CD4-positive, CD25-positive, alpha-beta regulatory T cell (primary cell): ENCODE measurements around the gene KATNA1. TPM values are rescaled to one million over a fixed set of nuclear protein-coding genes. Genes with fewer than 3 reads are reported as not detected.
A peak's percentile ranks its signal among the peaks of the same experiment; 100 is the strongest.

Experiments
- ATAC-seq, 2 donors: fragments of 150-1000 bp; cut with Tn5 transposase; one replicate each; pipeline ENCODE4 v1.10.0; 2021; ENCODE audit warnings: low read depth in 2 of 2, moderate number of reproducible peaks in 2 of 2, moderate library complexity in 1 of 2
- DNase-seq, 3 donors: peaks; one replicate each; pipeline versions ENCODE4 v3.0.0 to v3.0.0-alpha.2; 2012 to 2022; ENCODE audit warnings: mixed read lengths in 1 of 3
- H3K27ac ChIP-seq: one replicate; pipeline ENCODE4 v1.7.0; 2013; ENCODE audit warnings: mild to moderate bottlenecking, low read length; ENCODE audit not compliant: insufficient read depth, poor library complexity, severe bottlenecking
- H3K27me3 ChIP-seq: one replicate; pipeline ENCODE4 v1.7.0; 2013; ENCODE audit warnings: low read length; ENCODE audit not compliant: control insufficient read depth, insufficient read depth
- H3K36me3 ChIP-seq: one replicate; pipeline ENCODE4 v1.7.0; 2013; ENCODE audit warnings: mild to moderate bottlenecking, low read length, moderate library complexity; ENCODE audit not compliant: control insufficient read depth, insufficient read depth
- H3K4me1 ChIP-seq: 2 replicates; pipeline ENCODE4 v1.7.0; 2013; ENCODE audit warnings: mild to moderate bottlenecking, low read length; ENCODE audit not compliant: insufficient read depth, control insufficient read depth, poor library complexity, severe bottlenecking
- H3K4me3 ChIP-seq: one replicate; pipeline ENCODE4 v1.7.0; 2013; ENCODE audit warnings: low read depth, mild to moderate bottlenecking, low read length, moderate library complexity
- H3K9me3 ChIP-seq, 2 experiments: 1 replicate in 1 of 2; 2 replicates in 1 of 2; pipeline ENCODE4 v1.7.0; 2013; ENCODE audit warnings: low read length in 2 of 2, mild to moderate bottlenecking in 1 of 2, moderate library complexity in 1 of 2; ENCODE audit not compliant: control insufficient read depth in 2 of 2
- H3K27ac Mint-ChIP-seq, 3 donors: one replicate each; pipeline ENCODE4 v1.8.0; 2020 to 2022; ENCODE audit warnings: mild to moderate bottlenecking in 3 of 3, mixed read lengths in 3 of 3, moderate library complexity in 2 of 3
- H3K27me3 Mint-ChIP-seq: one replicate; pipeline ENCODE4 v1.8.0; 2022; ENCODE audit warnings: mild to moderate bottlenecking, mixed read lengths
- H3K36me3 Mint-ChIP-seq: one replicate; pipeline ENCODE4 v1.8.0; 2020; ENCODE audit warnings: mixed read lengths
- H3K4me1 Mint-ChIP-seq, 4 donors: one replicate each; pipeline ENCODE4 v1.8.0; 2020 to 2022; ENCODE audit warnings: mixed read lengths in 4 of 4, mild to moderate bottlenecking in 1 of 4
- H3K4me3 Mint-ChIP-seq, 4 donors: one replicate each; pipeline ENCODE4 v1.8.0; 2020 to 2022; ENCODE audit warnings: mild to moderate bottlenecking in 4 of 4, mixed read lengths in 4 of 4, moderate library complexity in 3 of 4
- H3K9me3 Mint-ChIP-seq, 7 donors: one replicate each; pipeline ENCODE4 v1.8.0; 2020 to 2022; ENCODE audit warnings: mixed read lengths in 7 of 7, mild to moderate bottlenecking in 3 of 7, moderate library complexity in 2 of 7
- polyA plus RNA-seq, 4 donors: library from polyadenylated mRNA; unstranded; fragments of 300-500 nt; fragmentation: Illumina TruSeq; gene quantifications; one replicate each; pipeline ENCODE4 v1.2.3, GENCODE V29; 2021
- total RNA-seq: library from RNA; stranded (reverse); gene quantifications from one replicate; pipeline ENCODE4 v1.2.3, GENCODE V29; 2022

KATNA1 gene
- total and polyA plus RNA-seq, 5 donors from 2014 or later, result 22.9 to 35.5 (median 29.3) TPM

DNA sequence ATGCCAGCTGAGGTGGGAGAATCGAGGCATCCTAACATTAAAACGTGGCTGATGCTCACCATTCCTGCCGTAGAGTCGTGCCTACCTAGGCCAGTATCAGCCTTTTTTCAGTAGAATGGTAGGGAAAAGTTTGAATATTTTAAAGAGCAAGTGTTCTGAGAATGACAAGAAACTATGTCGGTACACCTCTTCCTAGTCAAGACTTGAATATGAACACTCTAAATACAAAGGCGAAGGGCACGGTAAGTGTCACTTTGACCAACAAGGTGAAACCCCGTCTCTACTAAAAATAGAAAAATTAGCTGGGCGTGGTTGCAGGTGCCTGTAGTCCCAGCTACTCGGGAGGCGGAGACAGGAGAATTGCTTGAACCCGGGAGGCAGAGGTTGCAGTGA lies 81.3 kb downstream of the KATNA1 start:
- H3K4me1 Mint-ChIP-seq, result peaks cover 5 to 33% (median 20%) of the 10 kb centered on the region in 4 donors
- peak overlapping the region; percentile 91 for H3K27ac ChIP-seq
- peaks cover 19% of the 10 kb centered on the region for H3K4me1 ChIP-seq
- H3K4me3 ChIP-seq, result peak overlapping the region; percentile 82
- H3K36me3 Mint-ChIP-seq, result no peaks in the 10 kb centered on the region
- H3K36me3 ChIP-seq, result no peaks in the 10 kb centered on the region
- peaks cover 4% of the 10 kb centered on the region for H3K27me3 Mint-ChIP-seq
- peak overlapping the region; percentile 93 to 99 (median 97) for H3K4me3 Mint-ChIP-seq
- H3K27ac Mint-ChIP-seq, result peak overlapping the region; percentile 56 to 95 (median 88)
- DNase-seq (no peak), ATAC-seq (no peak)
- H3K9me3 Mint-ChIP-seq, result no peaks in the 10 kb centered on the region
- no peaks in the 10 kb centered on the region for H3K27me3 ChIP-seq
- no peaks in the 10 kb centered on the region for H3K9me3 ChIP-seq

GRCh38 chr6:149566410-149567193 lies 81.9 kb downstream of the KATNA1 start:
- peaks cover 19% of the 10 kb centered on the region for H3K4me1 ChIP-seq
- peak overlapping the region; percentile 56 to 95 (median 88) for H3K27ac Mint-ChIP-seq
- H3K36me3 ChIP-seq, result no peaks in the 10 kb centered on the region
- H3K4me3 Mint-ChIP-seq, result peak overlapping the region; percentile 93 to 99 (median 97)
- peaks cover 5 to 33% (median 20%) of the 10 kb centered on the region in 4 donors for H3K4me1 Mint-ChIP-seq
- no peaks in the 10 kb centered on the region for H3K9me3 Mint-ChIP-seq
- H3K27me3 Mint-ChIP-seq, result peaks cover 4% of the 10 kb centered on the region
- peak overlapping the region; percentile 91 for H3K27ac ChIP-seq
- no peaks in the 10 kb centered on the region for H3K27me3 ChIP-seq
- peak; percentile 38 to 66 (median 54) for DNase-seq
- peak overlapping the region; percentile 82 for H3K4me3 ChIP-seq
- H3K9me3 ChIP-seq, result no peaks in the 10 kb centered on the region
- ATAC-seq, result peak; percentile 4 to 7
- H3K36me3 Mint-ChIP-seq, result no peaks in the 10 kb centered on the region

- H3K27me3 Mint-ChIP-seq, result peaks cover 6% of the 10 kb centered on the region
- H3K27ac ChIP-seq, result peak within 1 kb of the TSS; percentile 91
- no peaks in the 10 kb centered on the region for H3K9me3 ChIP-seq
- ATAC-seq (peak; percentile 82 to 85), DNase-seq (peak; percentile 92 to 96 (median 95))
- no peaks in the 10 kb centered on the region for H3K9me3 Mint-ChIP-seq
- peak within 1 kb of the TSS; percentile 97 to 99 (median 98) for H3K4me3 Mint-ChIP-seq
- no peaks in the 10 kb centered on the region for H3K27me3 ChIP-seq
- H3K36me3 ChIP-seq, result no peaks in the 10 kb centered on the region
- H3K4me1 Mint-ChIP-seq, result peaks cover 0 to 31% (median 19%) of the 10 kb centered on the region in 4 donors
- H3K4me3 ChIP-seq, result peak within 1 kb of the TSS; percentile 94
- H3K27ac Mint-ChIP-seq, result peak within 1 kb of the TSS; percentile 83 to 98 (median 97)
- peaks cover 19% of the 10 kb centered on the region for H3K4me1 ChIP-seq
- H3K36me3 Mint-ChIP-seq, result no peaks in the 10 kb centered on the region
Measured at GRCh38 chr6:149565527-149566409, 82.7 kb downstream of the KATNA1 start, which contains the start of gene GINM1. Gene GINM1 (plus strand): TSS chr6:149566375. CDS start chr6:149566415, 40 bp downstream.

- Mint-ChIP-seq H3K27me3 (peaks cover 21% of the 10 kb centered on the region), H3K36me3 (no peaks in the 10 kb centered on the region), H3K27ac (no peak overlapping the region), H3K4me3 (peak overlapping the region in 3 of 4 donors; percentile 41 to 62 (median 54)), H3K9me3 (no peaks in the 10 kb centered on the region), H3K4me1 (peaks cover 0 to 23% (median 14%) of the 10 kb centered on the region in 4 donors)
- ATAC-seq (no peak), DNase-seq (no peak)
- H3K27me3 ChIP-seq, result no peaks in the 10 kb centered on the region
- H3K4me3 ChIP-seq, result no peak overlapping the region
- H3K4me1 ChIP-seq, result peaks cover 19% of the 10 kb centered on the region
- H3K36me3 ChIP-seq, result no peaks in the 10 kb centered on the region
- H3K9me3 ChIP-seq, result no peaks in the 10 kb centered on the region
- no peak overlapping the region for H3K27ac ChIP-seq
Measured at GRCh38 chr6:149563928-149564325, 84.6 kb downstream of the KATNA1 start.

- Mint-ChIP-seq H3K4me1 (peaks cover 0 to 23% (median 14%) of the 10 kb centered on the region in 4 donors), H3K27ac (no peak overlapping the region), H3K36me3 (no peaks in the 10 kb centered on the region), H3K9me3 (no peaks in the 10 kb centered on the region), H3K27me3 (peaks cover 26% of the 10 kb centered on the region), H3K4me3 (peak overlapping the region in 1 of 4 donors; percentile 62)
- Histone ChIP-seq H3K36me3 (no peaks in the 10 kb centered on the region), H3K9me3 (no peaks in the 10 kb centered on the region), H3K4me1 (peaks cover 19% of the 10 kb centered on the region), H3K27ac (no peak overlapping the region), H3K27me3 (peaks cover under 1% of the 10 kb centered on the region), H3K4me3 (no peak overlapping the region)
- ATAC-seq, result no peak
- no peak for DNase-seq
Measured at GRCh38 chr6:149563203-149563927, 85.1 kb downstream of the KATNA1 start.

DNA sequence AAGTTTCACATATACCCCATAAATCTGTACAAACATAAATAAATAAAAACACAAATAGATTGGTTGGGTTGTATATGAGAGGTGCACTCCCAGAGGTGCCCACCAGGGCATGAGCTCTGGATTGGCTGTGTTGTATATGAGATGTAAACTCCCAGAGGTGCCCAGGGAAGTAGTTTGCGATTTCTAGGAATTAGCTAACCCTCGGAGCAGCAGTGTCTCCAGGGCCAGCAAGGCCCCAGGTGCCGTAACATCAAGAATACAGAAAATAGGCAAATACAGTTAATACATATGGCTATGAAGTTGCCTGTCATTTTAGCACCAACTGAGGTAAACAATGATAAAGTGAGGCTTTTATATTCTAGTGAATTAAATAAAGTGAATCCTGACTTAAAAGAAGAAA lies 87.8 kb downstream of the KATNA1 start:
- DNase-seq, result peak in 1 of 3 donors; percentile 34
- peaks cover 47% of the 10 kb centered on the region for H3K27me3 Mint-ChIP-seq
- no peak overlapping the region for H3K4me3 ChIP-seq
- peaks cover 9% of the 10 kb centered on the region for H3K27me3 ChIP-seq
- no peaks in the 10 kb centered on the region for H3K9me3 ChIP-seq
- H3K36me3 Mint-ChIP-seq, result no peaks in the 10 kb centered on the region
- peak in 1 of 2 donors; percentile 39 for ATAC-seq
- peak overlapping the region in 2 of 4 donors; percentile 8 to 78 for H3K4me3 Mint-ChIP-seq
- peaks cover 0 to 8% (median 4%) of the 10 kb centered on the region in 4 donors for H3K4me1 Mint-ChIP-seq
- peaks cover 6% of the 10 kb centered on the region for H3K4me1 ChIP-seq
- H3K27ac Mint-ChIP-seq, result no peak overlapping the region
- H3K9me3 Mint-ChIP-seq, result no peaks in the 10 kb centered on the region
- no peak overlapping the region for H3K27ac ChIP-seq
- no peaks in the 10 kb centered on the region for H3K36me3 ChIP-seq

GRCh38 chr6:149559389-149559788 lies 89.1 kb downstream of the KATNA1 start:
- H3K36me3 ChIP-seq, result no peaks in the 10 kb centered on the region
- H3K9me3 ChIP-seq, result no peaks in the 10 kb centered on the region
- H3K27ac ChIP-seq, result no peak overlapping the region
- H3K4me3 Mint-ChIP-seq, result peak overlapping the region in 1 of 4 donors; percentile 69
- H3K27me3 ChIP-seq, result peaks cover 9% of the 10 kb centered on the region
- H3K27ac Mint-ChIP-seq, result no peak overlapping the region
- H3K9me3 Mint-ChIP-seq, result no peaks in the 10 kb centered on the region
- peaks cover 60% of the 10 kb centered on the region for H3K27me3 Mint-ChIP-seq
- no peaks in the 10 kb centered on the region for H3K36me3 Mint-ChIP-seq
- H3K4me1 Mint-ChIP-seq, result no peaks in the 10 kb centered on the region
- H3K4me1 ChIP-seq, result no peaks in the 10 kb centered on the region
- H3K4me3 ChIP-seq, result no peak overlapping the region
- DNase-seq (no peak), ATAC-seq (no peak)
